Adrenal gland (tissue), 5 donors: ENCODE results near the gene HMGXB3.

ENCODE experiments used
- CTCF ChIP-seq, 6 experiments: fragments of 450-650 bp in 4 of 6; fragments of 200-600 bp in 2 of 6; sonication (generic) in 1 of 6; IDR thresholded peaks; 1 replicate in 5 of 6; 2 replicates in 1 of 6; pipeline versions ENCODE4 v1.5.1 to v1.8.0; 2016 to 2021; ENCODE audit warnings: antibody characterized with exemption in 6 of 6, mild to moderate bottlenecking in 2 of 6, moderate library complexity in 1 of 6
- POLR2A ChIP-seq, 2 donors: fragments of 450-650 bp; IDR thresholded peaks; one replicate each; pipeline ENCODE4 v1.6.1; 2017; ENCODE audit warnings: antibody characterized with exemption in 2 of 2, mild to moderate bottlenecking in 2 of 2, moderate library complexity in 1 of 2
- donor health status: DM: no; HTN: no; CAD: no.

GRCh38 chr5:149963729-149964128 lies 36.8 kb upstream of the HMGXB3 start:
- TF ChIP-seq CTCF (IDR thresholded peaks at IDR 0.05), result no peak
- TF ChIP-seq POLR2A (IDR thresholded peaks at IDR 0.05), result no peak
